HG02610 (cell line): Measurements from ENCODE around the gene AGFG1.
"Not testable (repeated sequence)": the region's sequence is repeated elsewhere in the genome, so short reads cannot be mapped to it uniquely, and the experiment has no call there.

Experiments
- ATAC-seq: cut with Tn5 transposase; IDR thresholded peaks from one replicate; pipeline ENCODE4 v1.9.1; 2021; ENCODE audit warnings: mild to moderate bottlenecking, moderate library complexity; ENCODE audit not compliant: unreplicated experiment

The AGFG1 gene

GRCh38 chr2:227528803-227529202 lies 56.8 kb downstream of the AGFG1 start:
- no peak for ATAC-seq

- no peak for ATAC-seq
Measured at GRCh38 chr2:227529871-227530270, 57.9 kb downstream of the AGFG1 start.

- peak; percentile 89 for ATAC-seq
Measured at GRCh38 chr2:227534714-227535113, 62.8 kb downstream of the AGFG1 start.

- ATAC-seq = no peak
Measured at GRCh38 chr2:227536445-227536844, 64.5 kb downstream of the AGFG1 start.

GRCh38 chr2:227539465-227539956 lies 67.6 kb downstream of the AGFG1 start:
- ATAC-seq = no peak

- not testable (repeated sequence) for ATAC-seq
Measured at GRCh38 chr2:227540352-227540751, 68.4 kb downstream of the AGFG1 start.

- ATAC-seq = no peak
Measured at GRCh38 chr2:227545990-227546389, 74.0 kb downstream of the AGFG1 start.

- ATAC-seq = no peak
Measured at GRCh38 chr2:227551836-227552235, 79.9 kb downstream of the AGFG1 start.

GRCh38 chr2:227562581-227562980 lies 90.6 kb downstream of the AGFG1 start:
- no peak for ATAC-seq

- no peak for ATAC-seq
Measured at GRCh38 chr2:227565080-227565479, 93.1 kb downstream of the AGFG1 start.

GRCh38 chr2:227566012-227566411 lies 94.1 kb downstream of the AGFG1 start:
- no peak for ATAC-seq

- no peak for ATAC-seq
Measured at GRCh38 chr2:227568852-227569169, 96.9 kb downstream of the AGFG1 start.

- ATAC-seq = no peak
Measured at GRCh38 chr2:227570615-227571014, 98.7 kb downstream of the AGFG1 start.

GRCh38 chr2:227576110-227576509 lies 104.2 kb downstream of the AGFG1 start:
- ATAC-seq = no peak

GRCh38 chr2:227576812-227577211 lies 104.9 kb downstream of the AGFG1 start:
- ATAC-seq = no peak

- ATAC-seq = no peak
Measured at GRCh38 chr2:227577555-227577954, 105.6 kb downstream of the AGFG1 start.

GRCh38 chr2:227578642-227579041 lies 106.7 kb downstream of the AGFG1 start:
- no peak for ATAC-seq

- ATAC-seq = no peak
Measured at GRCh38 chr2:227579791-227580190, 107.8 kb downstream of the AGFG1 start.

GRCh38 chr2:227582369-227582768 lies 110.4 kb downstream of the AGFG1 start:
- no peak for ATAC-seq

- ATAC-seq = peak; percentile 80
Measured at GRCh38 chr2:227592694-227593387, 120.9 kb downstream of the AGFG1 start.

GRCh38 chr2:227595797-227596196 lies 123.8 kb downstream of the AGFG1 start:
- no peak for ATAC-seq

- no peak for ATAC-seq
Measured at GRCh38 chr2:227597036-227597435, 125.1 kb downstream of the AGFG1 start.

- ATAC-seq = no peak
Measured at GRCh38 chr2:227597998-227598397, 126.0 kb downstream of the AGFG1 start.
